ENCODE results near the gene FBXW8.

FBXW8 gene

GRCh38 chr12:116876151-116876869 lies 34.4 kb upstream of the FBXW8 start:
- TF ChIP-seq POLR2AphosphoS5 (IDR thresholded peaks at IDR 0.05; ENCODE audit: low read depth, low read length) (no peak), TAF1 (IDR thresholded peaks at IDR 0.05; ENCODE audit: borderline replicate concordance, insufficient read depth, low read length) (no peak), REST (IDR thresholded peaks at IDR 0.05; ENCODE audit: insufficient read depth in 1 of 2, low read depth in 2 of 2, low read length in 2 of 2) (no peak), SIN3A (IDR thresholded peaks at IDR 0.05; ENCODE audit: borderline replicate concordance, insufficient read depth, low read length) (no peak), FOXP2 (optimal IDR thresholded peaks at IDR 0.05; ENCODE audit: borderline replicate concordance, extremely low read depth, extremely low read length, insufficient read depth) (no peak)

- TF ChIP-seq SIN3A (IDR thresholded peaks at IDR 0.05; ENCODE audit: borderline replicate concordance, insufficient read depth, low read length) (no peak), POLR2AphosphoS5 (IDR thresholded peaks at IDR 0.05; ENCODE audit: low read depth, low read length) (no peak), REST (IDR thresholded peaks at IDR 0.05; ENCODE audit: insufficient read depth in 1 of 2, low read depth in 2 of 2, low read length in 2 of 2) (no peak), TAF1 (IDR thresholded peaks at IDR 0.05; ENCODE audit: borderline replicate concordance, insufficient read depth, low read length) (no peak), FOXP2 (optimal IDR thresholded peaks at IDR 0.05; ENCODE audit: borderline replicate concordance, extremely low read depth, extremely low read length, insufficient read depth) (no peak)
Measured at GRCh38 chr12:116878567-116879508, 31.9 kb upstream of the FBXW8 start.

GRCh38 chr12:116879509-116880212 lies 31.1 kb upstream of the FBXW8 start:
- TF ChIP-seq TAF1 (IDR thresholded peaks at IDR 0.05; ENCODE audit: borderline replicate concordance, insufficient read depth, low read length) (no peak), FOXP2 (optimal IDR thresholded peaks at IDR 0.05; ENCODE audit: borderline replicate concordance, extremely low read depth, extremely low read length, insufficient read depth) (no peak), SIN3A (IDR thresholded peaks at IDR 0.05; ENCODE audit: borderline replicate concordance, insufficient read depth, low read length) (no peak), REST (IDR thresholded peaks at IDR 0.05; ENCODE audit: insufficient read depth in 1 of 2, low read depth in 2 of 2, low read length in 2 of 2) (no peak), POLR2AphosphoS5 (IDR thresholded peaks at IDR 0.05; ENCODE audit: low read depth, low read length) (no peak)

GRCh38 chr12:116880213-116880816 lies 30.4 kb upstream of the FBXW8 start:
- TF ChIP-seq SIN3A (IDR thresholded peaks at IDR 0.05; ENCODE audit: borderline replicate concordance, insufficient read depth, low read length): no peak
- no peak for TF ChIP-seq POLR2AphosphoS5 (IDR thresholded peaks at IDR 0.05; ENCODE audit: low read depth, low read length)
- TF ChIP-seq REST (IDR thresholded peaks at IDR 0.05; ENCODE audit: insufficient read depth in 1 of 2, low read depth in 2 of 2, low read length in 2 of 2): no peak
- no peak for TF ChIP-seq TAF1 (IDR thresholded peaks at IDR 0.05; ENCODE audit: borderline replicate concordance, insufficient read depth, low read length)
- TF ChIP-seq FOXP2 (optimal IDR thresholded peaks at IDR 0.05; ENCODE audit: borderline replicate concordance, extremely low read depth, extremely low read length, insufficient read depth): no peak
